CD4-positive, alpha-beta T cell treated with Interleukin-17A for 4 hours (primary cell): Measurements from ENCODE around the gene PPM1B.
"Not testable (repeated sequence)": the region's sequence is repeated elsewhere in the genome, so short reads cannot be mapped to it uniquely, and the experiment has no call there.

Experiments
- DNase-seq: peaks from one replicate; pipeline ENCODE4 v3.0.0-alpha.2; 2020; ENCODE audit warnings: mixed read lengths

The PPM1B gene

DNA sequence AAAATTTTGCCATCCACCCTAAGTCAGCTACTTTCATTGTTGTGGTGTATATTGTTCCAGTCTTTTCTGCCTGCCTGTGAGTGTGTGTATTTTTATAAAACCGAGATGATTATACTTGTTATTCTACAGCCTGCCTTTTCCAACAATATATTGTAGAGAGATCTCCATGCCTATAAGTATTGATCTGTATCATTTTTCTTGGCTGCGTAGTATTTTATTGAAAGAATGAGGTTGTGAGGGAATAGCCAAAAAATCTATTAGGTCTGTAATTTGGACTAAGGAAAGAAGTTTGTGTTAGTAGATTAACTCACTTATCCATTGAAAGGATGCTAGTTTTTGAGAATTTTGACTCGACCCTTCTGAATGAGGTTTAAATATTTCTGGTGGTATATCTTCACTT, 34.9 kb downstream of the PPM1B start:
- no peak for DNase-seq

GRCh38 chr2:44205169-44205568, 36.5 kb downstream of the PPM1B start:
- DNase-seq = no peak

DNA sequence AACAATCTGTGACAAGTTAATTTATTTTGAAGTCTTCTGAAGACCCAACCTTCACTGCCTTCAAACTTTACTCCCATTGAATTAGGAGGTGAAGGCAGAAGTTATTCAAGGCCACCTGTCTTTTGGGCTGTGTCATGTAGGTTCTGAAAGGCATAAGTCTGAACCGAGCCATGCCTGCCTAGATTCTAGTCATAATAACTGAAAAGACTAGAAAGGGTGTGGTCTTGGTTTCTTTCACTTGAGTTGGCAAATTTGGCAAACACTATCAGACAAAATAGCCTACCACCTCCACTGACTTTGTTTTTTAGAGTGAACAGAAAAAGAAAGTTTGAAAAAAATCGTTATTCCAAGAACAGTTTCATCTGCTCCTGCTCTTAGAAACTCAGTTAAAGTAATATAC, 38.4 kb downstream of the PPM1B start:
- DNase-seq = no peak

- not testable (repeated sequence) for DNase-seq
Observed at GRCh38 chr2:44207648-44208047, 39.0 kb downstream of the PPM1B start.

DNA sequence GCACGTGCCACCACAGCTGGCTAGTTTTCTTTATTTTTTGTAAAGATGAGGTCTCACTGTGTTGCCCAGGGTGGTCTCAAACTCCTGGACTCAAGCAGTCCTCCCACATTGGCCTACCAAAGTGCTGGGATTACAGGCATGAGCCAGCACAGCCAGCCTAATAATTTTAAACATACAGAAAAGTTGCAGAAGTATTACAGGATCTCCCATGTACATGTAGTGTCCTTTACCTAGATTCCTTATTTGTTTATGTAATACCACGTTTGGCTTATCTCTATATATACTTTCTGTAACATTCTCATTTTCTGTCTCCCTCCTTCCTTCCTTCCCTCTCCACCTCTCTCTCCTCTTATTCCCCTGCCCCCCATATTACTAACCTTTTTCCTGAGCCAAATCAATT, 41.7 kb downstream of the PPM1B start:
- DNase-seq = no peak

GRCh38 chr2:44211183-44211582, 42.5 kb downstream of the PPM1B start:
- no peak for DNase-seq

DNA sequence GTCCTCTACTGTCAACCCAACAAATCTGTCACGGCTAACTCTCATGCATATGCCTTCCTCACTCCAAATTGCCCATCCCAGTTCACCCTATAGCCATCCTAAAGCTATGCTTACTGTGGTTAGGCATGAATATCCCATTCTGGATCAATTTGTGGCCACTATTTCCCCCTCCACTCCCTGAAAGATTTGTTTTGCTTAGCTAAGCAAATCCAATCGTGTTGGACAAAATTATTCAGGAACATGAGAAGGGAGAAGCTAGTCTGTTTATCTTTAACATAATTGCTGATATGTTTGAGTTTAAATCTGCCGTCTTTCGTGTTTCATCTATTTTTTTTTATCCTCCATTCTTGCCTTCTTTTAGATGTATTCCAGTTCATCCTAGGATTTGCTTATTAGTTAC, 43.6 kb downstream of the PPM1B start:
- no peak for DNase-seq

- no peak for DNase-seq
Observed at GRCh38 chr2:44215827-44216226, 47.2 kb downstream of the PPM1B start.

- no peak for DNase-seq
Observed at GRCh38 chr2:44218771-44219170, 50.1 kb downstream of the PPM1B start.

DNA sequence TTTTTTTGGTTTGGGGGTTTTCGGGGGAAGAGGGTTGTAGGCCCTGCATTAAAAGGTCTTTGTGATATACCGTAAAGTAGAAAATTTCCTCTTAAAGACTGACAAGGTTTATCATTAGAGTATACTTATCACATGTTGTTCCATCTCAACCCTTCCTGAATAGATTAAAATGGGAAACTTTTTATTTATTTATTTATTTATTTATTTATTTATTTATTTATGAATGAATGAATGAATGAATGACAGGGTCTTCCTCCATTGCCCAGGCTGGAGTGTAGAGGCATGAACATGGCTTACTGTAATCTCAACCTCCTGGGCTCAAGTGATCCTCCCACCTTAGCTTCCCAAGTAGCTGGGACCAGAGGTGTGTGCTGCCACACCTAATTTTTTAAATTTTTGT, 58.1 kb downstream of the PPM1B start:
- DNase-seq = no peak

DNA sequence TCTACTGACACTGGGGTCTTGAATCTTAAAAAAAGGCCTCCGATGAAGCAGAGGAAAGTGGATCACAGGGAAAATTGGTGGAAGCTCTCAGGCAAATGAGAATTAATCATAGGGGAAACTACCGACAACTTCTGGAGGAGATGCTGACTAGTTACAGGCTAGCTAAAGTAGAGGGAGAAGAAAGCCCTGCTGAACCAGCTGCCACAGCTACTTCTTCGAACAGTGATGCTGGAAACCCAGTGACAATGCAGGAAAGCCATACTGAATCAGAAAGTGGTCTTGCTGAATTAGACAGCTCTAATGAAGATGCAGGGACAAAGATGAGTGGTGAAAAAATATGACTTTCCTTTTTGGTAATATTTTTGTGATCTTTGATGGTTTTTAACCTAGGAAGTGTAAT, 61.7 kb downstream of the PPM1B start:
- no peak for DNase-seq

DNA sequence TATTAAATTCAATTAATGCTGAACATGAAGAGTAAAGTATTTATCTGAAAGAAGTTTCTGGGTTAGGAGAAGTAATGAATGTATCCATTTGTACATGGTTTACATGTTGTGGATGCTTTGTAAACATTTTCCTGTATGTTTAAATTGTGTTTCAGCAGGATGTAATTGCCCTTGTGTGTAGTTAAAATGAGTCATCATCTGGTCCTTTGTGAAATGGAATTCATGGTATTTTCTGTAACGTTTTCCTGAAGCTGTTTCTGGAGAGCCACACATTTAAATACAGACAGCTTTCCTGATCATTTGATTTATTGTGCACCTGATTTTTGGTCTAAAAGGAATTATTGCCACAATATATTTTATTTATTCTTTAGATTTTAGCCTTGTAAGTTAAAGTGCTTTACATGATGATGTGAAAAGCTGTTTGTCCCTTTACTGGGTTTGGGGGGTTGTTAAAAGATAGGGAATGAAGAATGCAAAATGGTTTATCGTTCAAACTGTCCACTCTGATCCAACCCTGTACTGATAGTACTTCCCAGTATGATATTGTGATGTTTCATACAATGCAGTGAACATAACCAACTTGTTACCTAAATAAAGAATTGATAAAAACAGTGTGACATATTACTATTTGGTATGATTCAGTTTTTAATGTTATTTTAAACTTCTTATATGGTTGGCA, 64.9 kb downstream of the PPM1B start:
- DNase-seq = no peak

DNA sequence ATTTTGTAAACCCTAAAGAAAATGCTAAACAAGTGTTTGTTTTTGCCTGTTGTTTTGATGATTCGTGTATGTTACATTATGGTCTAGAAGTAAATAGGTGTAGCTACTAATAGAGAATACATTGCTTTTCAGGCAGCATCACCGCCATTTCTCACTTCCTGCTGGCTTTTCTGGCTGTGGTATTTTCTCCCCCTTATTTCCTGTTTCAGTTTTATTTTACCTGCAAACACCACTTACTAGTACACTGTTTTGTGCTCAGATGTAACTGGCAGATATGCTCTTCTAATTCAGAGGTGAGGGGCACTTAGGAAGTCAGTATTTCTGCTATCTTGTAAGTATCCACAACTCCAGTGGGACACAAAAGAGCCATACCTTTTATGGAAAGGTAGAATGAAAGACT, 68.5 kb downstream of the PPM1B start:
- peak; percentile 54 for DNase-seq

- no peak for DNase-seq
Observed at GRCh38 chr2:44242904-44243303, 74.2 kb downstream of the PPM1B start.

DNA sequence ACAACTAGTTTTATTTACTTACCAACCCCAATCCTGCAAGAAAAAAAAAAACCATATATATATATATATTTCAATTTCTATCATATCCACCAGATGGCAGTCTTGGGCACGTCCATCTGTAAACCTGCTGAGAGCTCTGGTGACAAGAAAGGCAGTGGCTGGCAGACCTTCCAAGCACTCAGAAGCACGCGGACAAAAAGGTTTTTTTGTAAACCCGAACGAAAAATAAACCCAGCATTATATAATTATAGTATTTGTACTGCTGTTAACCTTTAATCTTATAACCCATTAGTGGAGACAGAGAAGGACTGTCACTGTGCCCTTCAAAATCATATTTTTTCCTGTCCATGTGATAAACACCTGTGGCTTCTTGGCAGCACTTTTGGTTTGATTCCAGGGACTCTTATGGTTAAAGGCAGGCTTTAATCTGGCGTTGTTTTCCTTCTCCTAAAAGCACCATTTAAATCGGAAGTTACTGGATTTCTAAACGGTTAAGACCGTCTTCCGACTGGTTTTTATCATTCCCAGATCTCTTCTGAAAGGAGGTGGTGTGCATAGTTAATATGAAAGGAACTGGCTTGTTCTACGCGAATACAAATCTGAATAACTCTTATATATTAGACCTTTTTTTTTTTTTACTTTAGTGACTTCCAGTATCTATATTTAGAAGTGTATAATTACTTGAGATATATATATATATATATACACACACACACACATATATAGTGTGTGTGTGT, 75.6 kb downstream of the PPM1B start:
- DNase-seq = peak; percentile 67

- DNase-seq = no peak
Observed at GRCh38 chr2:44245083-44245861, 76.6 kb downstream of the PPM1B start.

DNA sequence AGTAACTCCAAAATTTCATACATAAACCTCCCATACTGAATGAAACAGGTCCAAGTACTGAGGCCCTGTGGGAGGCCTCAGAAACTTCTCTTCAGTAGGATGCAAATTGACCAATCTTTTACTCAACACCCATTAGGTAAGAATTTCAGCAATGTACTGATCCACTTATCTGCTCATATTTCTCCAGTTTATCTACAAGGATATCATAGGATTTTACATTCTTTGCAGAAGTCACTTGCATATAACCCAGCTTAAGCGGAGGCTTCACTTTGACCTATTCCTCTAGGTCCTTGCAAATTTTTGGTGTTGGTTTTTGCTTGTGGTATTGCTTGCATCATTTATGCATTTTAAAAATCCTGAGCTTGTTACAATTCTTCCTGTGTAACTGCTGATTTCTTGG, 77.8 kb downstream of the PPM1B start:
- DNase-seq = no peak

DNA sequence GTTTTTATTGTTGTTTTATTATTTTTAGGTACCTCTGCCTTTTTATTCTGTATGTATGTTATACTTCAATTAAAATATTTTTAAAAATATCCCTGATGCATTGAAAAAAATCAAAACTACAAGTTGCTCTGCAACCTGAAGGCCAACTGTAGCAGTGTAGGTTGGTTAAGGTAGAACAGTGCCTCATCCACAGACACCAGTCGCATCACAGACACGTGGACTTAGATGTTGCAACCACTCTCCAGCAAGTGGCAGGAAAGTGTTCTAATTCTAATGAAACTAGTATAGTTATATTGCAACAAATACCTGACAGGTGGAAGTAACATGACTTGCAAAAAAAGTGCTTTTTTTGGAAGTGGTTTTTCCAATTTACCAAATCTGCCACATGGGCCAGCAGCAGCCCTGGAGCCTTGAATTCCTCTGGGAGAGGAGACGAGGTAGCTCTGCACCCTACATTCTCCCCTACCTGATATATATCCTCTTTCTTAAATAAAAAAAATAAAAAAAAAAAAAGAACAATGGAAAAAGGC, 78.2 kb downstream of the PPM1B start:
- no peak for DNase-seq

DNA sequence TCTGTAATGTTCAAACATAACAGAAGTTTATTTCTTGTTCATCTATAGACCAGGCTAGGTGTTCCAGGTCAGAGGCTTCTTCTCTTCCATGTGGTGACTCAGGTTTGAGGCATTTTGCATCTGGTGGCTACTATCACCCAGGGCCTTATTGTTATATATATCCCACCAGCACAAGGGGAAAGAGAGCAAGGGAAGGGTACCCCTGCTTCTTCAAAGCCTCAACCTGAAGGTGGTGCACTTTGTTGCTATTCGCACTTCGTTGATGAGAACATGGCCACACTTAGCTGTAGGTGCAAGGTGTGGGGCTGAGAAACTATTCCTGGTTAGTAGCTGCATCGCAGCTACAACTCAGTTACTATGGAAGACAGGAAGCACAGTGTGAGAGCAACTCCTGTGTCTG, 79.2 kb downstream of the PPM1B start:
- no peak for DNase-seq

- DNase-seq = not testable (repeated sequence)
Observed at GRCh38 chr2:44249269-44249668, 80.6 kb downstream of the PPM1B start.

DNA sequence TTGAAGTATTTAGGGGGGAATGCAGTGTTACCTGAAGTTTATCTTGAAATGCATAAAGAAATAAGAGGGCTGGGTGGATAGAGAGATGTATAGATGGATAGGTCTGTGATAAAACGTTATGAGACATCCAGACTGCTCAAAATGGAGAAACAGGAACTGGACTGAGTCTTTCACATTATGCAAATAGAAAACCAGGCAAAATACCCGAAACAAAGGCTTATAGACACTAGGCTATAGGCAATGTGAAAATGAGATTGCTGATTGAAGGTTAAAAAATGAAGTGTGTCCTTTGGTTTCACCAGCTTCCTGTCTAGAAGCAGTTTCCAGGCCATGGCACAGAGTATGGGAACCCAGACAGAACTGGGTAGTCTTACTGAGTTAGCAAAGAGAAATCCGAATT, 81.7 kb downstream of the PPM1B start:
- no peak for DNase-seq

DNA sequence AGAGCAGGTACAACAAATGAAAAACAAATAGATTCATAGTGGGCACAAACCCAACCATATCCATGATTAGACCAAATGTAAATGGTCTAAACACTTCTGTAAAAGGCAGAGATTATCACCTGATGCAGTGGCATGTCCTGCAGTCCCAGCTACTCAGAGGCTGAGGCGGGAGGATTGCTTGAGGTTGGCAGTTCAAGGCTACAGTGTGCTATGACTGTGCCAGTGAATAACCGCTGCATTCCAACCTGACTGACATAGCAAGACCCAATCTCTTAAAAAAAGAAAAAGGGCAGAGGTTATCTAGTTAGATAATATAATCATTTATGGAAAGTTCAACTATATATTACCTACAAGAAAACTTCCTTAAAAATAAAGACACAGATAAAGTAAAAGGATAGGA, 85.3 kb downstream of the PPM1B start:
- DNase-seq = no peak

DNA sequence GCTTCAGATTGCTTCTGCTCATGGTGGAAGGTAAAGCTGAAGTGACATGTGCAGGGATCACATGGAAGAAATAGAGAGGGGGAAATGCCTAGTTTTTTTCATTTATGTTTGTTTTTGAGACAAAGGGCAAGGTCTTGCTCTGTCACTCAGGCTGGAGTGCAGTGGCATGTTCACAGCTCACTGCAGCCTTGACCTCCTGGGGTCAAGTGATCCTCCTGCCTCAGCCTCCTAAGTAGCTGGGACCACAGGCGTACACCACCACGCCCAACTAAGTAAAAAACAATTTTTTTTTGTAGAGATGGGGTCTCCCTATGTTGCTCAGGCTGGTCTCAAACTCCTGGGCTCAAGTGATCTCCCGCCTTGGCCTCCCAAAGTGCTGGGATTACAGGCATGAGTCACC, 87.0 kb downstream of the PPM1B start:
- DNase-seq = not testable (repeated sequence)

DNA sequence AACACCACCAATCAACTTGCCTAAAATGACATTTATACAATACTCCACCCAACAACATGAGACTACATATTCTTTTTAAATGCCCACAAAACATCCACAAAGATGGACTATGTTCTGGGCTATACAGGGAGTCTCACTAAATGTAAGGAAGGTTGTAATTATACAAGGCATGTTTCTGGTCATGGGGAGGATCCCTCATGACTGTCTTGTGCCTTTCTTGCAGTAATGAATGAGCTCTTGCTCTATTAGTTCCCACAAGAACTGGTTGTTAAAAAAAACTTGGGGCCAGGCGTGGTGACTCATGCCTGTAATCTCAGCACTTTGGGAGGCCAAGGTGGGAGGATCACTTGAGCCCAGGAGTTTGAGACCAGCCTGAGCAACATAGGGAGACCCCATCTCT, 89.1 kb downstream of the PPM1B start:
- not testable (repeated sequence) for DNase-seq
